ENCODE results near the gene FGFR3. TPM values are rescaled to one million over a fixed set of nuclear protein-coding genes. Genes with fewer than 3 reads are reported as not detected.

Gene FGFR3
- total and polyA plus RNA-seq, 5 experiments from 2014 or later, result 0.19 TPM; not detected in 4

DNA sequence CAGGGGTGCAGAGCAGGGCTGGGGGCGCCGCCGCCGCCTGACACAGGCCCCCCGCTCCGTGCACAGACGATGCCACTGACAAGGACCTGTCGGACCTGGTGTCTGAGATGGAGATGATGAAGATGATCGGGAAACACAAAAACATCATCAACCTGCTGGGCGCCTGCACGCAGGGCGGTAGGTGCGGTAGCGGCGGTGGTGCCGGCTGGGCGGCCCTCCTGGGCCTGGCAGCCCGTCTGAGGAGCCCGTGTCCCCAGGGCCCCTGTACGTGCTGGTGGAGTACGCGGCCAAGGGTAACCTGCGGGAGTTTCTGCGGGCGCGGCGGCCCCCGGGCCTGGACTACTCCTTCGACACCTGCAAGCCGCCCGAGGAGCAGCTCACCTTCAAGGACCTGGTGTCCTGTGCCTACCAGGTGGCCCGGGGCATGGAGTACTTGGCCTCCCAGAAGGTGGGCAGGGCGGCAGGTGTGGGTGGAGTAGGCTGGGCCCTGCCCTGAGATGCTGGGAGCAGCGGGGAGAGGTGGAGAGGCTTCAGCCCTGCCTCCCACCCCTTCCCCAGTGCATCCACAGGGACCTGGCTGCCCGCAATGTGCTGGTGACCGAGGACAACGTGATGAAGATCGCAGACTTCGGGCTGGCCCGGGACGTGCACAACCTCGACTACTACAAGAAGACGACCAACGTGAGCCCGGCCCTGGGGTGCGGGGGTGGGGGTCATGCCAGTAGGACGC, 12.6 kb downstream of the FGFR3 start:
- ATAC-seq (no peak), DNase-seq (no peak)
- H3K9me3 Mint-ChIP-seq, result no peaks in the 10 kb centered on the region
- no peaks in the 10 kb centered on the region for H3K36me3 Mint-ChIP-seq
- no peak overlapping the region for H3K27ac Mint-ChIP-seq
- no peaks in the 10 kb centered on the region for H3K4me1 Mint-ChIP-seq
- H3K4me3 Mint-ChIP-seq, result no peak overlapping the region
- POLR2A ChIA-PET, result no interaction called here
- H3K27me3 Mint-ChIP-seq, result no peaks in the 10 kb centered on the region

DNA sequence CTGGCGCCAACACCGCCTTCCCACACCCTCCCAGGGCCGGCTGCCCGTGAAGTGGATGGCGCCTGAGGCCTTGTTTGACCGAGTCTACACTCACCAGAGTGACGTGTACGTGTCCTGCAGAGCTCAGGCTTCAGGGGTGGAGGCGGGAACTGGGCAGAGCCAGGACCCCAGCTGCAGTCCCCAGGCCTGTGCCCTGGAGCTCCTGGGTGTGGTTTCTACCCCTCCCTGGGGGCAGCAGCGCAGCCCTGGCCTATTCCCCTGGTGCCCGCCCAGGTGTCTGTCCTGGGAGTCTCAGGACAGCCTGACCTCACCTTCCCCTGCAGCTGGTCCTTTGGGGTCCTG, 13.1 kb downstream of the FGFR3 start:
- no peak for ATAC-seq

DNA sequence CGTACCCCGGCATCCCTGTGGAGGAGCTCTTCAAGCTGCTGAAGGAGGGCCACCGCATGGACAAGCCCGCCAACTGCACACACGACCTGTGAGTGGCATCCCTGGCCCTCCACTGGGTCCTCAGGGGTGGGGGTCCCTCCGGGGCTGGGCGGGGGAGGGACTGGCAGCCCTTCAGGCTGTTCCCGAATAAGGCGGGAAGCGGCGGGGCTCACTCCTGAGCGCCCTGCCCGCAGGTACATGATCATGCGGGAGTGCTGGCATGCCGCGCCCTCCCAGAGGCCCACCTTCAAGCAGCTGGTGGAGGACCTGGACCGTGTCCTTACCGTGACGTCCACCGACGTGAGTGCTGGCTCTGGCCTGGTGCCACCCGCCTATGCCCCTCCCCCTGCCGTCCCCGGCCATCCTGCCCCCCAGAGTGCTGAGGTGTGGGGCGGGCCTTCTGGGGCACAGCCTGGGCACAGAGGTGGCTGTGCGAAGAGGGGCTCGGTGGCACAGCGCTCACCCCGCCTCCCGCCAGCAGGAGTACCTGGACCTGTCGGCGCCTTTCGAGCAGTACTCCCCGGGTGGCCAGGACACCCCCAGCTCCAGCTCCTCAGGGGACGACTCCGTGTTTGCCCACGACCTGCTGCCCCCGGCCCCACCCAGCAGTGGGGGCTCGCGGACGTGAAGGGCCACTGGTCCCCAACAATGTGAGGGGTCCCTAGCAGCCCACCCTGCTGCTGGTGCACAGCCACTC, 13.7 kb downstream of the FGFR3 start:
- Mint-ChIP-seq H3K36me3 (peaks cover 0 to 2% (median 0%) of the 10 kb centered on the region in 3 donors), H3K27me3 (no peaks in the 10 kb centered on the region), H3K4me3 (no peak overlapping the region), H3K27ac (no peak overlapping the region), H3K9me3 (no peaks in the 10 kb centered on the region), H3K4me1 (no peaks in the 10 kb centered on the region)
- DNase-seq, result peak in 1 of 10 donors; percentile 0
- ATAC-seq, result no peak
- POLR2A ChIA-PET, result interaction anchor here (1.4 kb wide), 1 partner anchor 10 kb away, joined by 4 read pairs; no protein-coding TSS in a partner anchor

More for the DNA sequence above, 13.1 kb downstream of the FGFR3 start:
- no peaks in the 10 kb centered on the region for H3K27me3 Mint-ChIP-seq
- no peak overlapping the region for H3K4me3 Mint-ChIP-seq
- no peak overlapping the region for H3K27ac Mint-ChIP-seq
- no peak for DNase-seq
- POLR2A ChIA-PET, result interaction anchor here (1.4 kb wide), 1 partner anchor 10 kb away, joined by 4 read pairs; no protein-coding TSS in a partner anchor
- no peaks in the 10 kb centered on the region for H3K4me1 Mint-ChIP-seq
- H3K9me3 Mint-ChIP-seq, result no peaks in the 10 kb centered on the region
- H3K36me3 Mint-ChIP-seq, result no peaks in the 10 kb centered on the region

DNA sequence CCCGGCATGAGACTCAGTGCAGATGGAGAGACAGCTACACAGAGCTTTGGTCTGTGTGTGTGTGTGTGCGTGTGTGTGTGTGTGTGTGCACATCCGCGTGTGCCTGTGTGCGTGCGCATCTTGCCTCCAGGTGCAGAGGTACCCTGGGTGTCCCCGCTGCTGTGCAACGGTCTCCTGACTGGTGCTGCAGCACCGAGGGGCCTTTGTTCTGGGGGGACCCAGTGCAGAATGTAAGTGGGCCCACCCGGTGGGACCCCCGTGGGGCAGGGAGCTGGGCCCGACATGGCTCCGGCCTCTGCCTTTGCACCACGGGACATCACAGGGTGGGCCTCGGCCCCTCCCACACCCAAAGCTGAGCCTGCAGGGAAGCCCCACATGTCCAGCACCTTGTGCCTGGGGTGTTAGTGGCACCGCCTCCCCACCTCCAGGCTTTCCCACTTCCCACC, 14.3 kb downstream of the FGFR3 start:
- POLR2A ChIA-PET, result interaction anchor here (1.4 kb wide), 1 partner anchor 11 kb away, joined by 4 read pairs; no protein-coding TSS in a partner anchor
- Mint-ChIP-seq H3K4me1 (peaks cover 0 to under 1% (median 0%) of the 10 kb centered on the region in 4 donors), H3K27ac (no peak overlapping the region), H3K36me3 (peaks cover 0 to 4% (median 0%) of the 10 kb centered on the region in 3 donors), H3K27me3 (no peaks in the 10 kb centered on the region), H3K9me3 (no peaks in the 10 kb centered on the region), H3K4me3 (no peak overlapping the region)
- DNase-seq (no peak), ATAC-seq (no peak)

DNA sequence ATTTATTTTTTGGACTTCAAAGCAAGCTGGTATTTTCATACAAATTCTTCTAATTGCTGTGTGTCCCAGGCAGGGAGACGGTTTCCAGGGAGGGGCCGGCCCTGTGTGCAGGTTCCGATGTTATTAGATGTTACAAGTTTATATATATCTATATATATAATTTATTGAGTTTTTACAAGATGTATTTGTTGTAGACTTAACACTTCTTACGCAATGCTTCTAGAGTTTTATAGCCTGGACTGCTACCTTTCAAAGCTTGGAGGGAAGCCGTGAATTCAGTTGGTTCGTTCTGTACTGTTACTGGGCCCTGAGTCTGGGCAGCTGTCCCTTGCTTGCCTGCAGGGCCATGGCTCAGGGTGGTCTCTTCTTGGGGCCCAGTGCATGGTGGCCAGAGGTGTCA, 15.3 kb downstream of the FGFR3 start:
- Mint-ChIP-seq H3K4me3 (no peak overlapping the region), H3K27me3 (no peaks in the 10 kb centered on the region), H3K9me3 (no peaks in the 10 kb centered on the region), H3K27ac (no peak overlapping the region), H3K4me1 (peaks cover 0 to 2% (median 0%) of the 10 kb centered on the region in 4 donors), H3K36me3 (peaks cover 0 to 7% (median 0%) of the 10 kb centered on the region in 3 donors)
- POLR2A ChIA-PET, result interaction anchor here (0.7 kb wide), 1 partner anchor 31 kb away, joined by 3 read pairs; no protein-coding TSS in a partner anchor
- no peak for ATAC-seq
- no peak for DNase-seq

DNA sequence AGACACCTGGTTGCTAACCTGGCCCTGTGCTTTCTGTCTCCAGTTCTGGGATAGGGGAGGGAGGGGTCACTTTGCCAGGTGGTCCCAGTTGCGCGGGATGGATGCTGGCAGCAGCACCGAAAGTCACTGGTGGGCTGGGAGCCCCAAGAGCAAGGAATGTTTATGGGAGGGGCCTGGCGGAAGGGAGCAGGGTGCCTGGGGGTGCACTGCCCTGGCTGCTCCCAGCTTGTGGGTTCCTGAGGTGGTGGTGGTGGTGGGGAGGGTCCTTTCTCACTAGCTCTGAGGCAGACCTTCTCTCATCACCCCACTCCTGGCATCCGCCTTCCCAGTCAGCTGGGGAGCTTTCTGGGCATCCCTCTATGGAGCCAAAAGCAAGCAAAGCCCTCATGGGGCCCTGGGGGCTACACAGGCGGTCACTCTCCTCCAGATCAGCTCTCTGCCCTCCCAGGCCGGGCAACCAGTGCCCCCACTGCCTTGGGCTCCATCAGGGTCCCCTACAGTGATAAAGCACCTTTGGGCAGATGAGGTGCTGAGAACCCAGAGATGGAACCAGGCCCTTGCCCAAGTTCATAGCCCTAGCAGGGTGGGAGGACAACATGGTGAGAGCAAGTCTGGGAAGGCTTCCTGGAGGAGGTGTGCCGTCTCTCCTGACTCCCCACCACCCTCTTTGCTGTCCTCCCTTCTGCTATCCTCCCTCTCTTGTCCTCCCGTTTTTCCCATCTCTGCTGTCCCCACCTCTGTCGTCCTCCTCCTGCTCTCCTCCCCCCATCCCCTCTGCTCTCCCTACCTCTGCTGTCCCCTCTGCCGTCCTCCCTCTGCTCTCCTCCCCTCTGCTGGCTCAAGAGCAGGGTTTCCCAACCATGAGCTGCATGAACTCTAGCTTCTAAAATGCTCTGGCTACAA, 16.0 kb downstream of the FGFR3 start:
- H3K4me1 Mint-ChIP-seq, result peaks cover 0 to 2% (median 0%) of the 10 kb centered on the region in 4 donors
- no peak for DNase-seq
- no peaks in the 10 kb centered on the region for H3K9me3 Mint-ChIP-seq
- H3K36me3 Mint-ChIP-seq, result peaks cover 0 to 14% (median 0%) of the 10 kb centered on the region in 3 donors
- ATAC-seq, result no peak
- H3K4me3 Mint-ChIP-seq, result no peak overlapping the region
- H3K27ac Mint-ChIP-seq, result no peak overlapping the region
- POLR2A ChIA-PET, result interaction anchor here (1.0 kb wide), 1 partner anchor 63 kb away, joined by 3 read pairs; no protein-coding TSS in a partner anchor
- no peaks in the 10 kb centered on the region for H3K27me3 Mint-ChIP-seq

DNA sequence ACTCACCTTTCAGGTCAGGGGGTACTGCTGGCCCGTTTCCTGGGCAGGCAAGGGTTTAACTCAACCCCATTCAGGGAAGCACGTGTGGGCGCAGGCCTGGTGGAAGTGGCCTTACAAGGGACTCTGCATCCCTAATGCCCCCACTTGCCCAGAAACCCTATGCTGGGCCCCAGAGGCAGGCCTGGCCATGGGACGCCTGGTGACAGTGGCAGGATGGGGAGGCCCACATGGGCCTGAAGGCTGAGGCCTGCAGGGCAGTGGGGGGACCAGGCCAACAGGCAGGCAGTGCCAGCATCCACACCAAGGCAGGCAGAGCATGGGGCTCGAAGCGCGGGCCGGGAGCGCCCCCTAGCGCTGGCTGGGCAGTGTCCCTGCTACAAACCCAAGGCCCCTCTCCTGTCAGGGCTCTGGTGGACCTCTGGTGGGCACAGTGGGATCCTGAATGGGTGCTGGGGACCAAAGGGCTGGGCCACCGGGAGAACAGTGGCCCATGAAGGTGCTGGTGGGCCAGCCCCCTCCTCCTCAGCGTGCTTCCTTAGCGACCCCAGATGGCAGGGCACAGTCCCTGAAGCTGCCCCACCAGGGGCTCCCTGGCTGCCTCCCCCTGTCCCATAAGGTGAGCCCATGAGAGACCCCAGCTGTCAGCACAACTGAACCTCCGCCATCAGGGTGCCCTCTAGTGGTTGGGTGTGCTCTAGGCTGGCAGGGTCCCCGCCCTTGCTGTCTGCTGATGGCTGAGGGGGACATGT, 16.8 kb downstream of the FGFR3 start:
- no peak overlapping the region for H3K27ac Mint-ChIP-seq
- H3K36me3 Mint-ChIP-seq, result peaks cover 0 to 21% (median 0%) of the 10 kb centered on the region in 3 donors
- POLR2A ChIA-PET, result interaction anchor here (1.0 kb wide), 1 partner anchor 64 kb away, joined by 3 read pairs; no protein-coding TSS in a partner anchor
- no peak overlapping the region for H3K4me3 Mint-ChIP-seq
- ATAC-seq (peak; percentile 87 to 88), DNase-seq (peak; percentile 42 to 77 (median 63))
- H3K9me3 Mint-ChIP-seq, result no peaks in the 10 kb centered on the region
- peaks cover 0 to 2% (median 0%) of the 10 kb centered on the region in 4 donors for H3K4me1 Mint-ChIP-seq
- no peaks in the 10 kb centered on the region for H3K27me3 Mint-ChIP-seq

DNA sequence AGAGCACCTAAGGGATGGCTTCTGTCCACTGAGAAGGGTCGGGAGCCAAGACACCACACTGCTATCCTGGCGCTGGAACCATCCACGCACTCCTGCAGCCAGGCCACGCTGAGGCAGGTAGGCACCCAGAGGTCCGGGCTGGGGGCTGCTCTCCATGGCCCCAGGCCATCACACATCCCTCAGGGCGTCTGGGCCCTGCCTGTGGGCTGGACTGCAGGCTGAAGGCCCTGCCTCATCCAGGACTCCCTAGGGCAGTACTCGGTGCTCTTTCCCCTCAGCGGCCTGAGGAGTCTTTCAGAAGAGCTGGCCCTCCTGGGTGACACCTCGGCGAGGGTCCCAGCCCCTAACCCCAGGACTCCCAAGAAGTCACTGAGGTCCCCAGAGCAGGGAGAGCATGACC, 17.7 kb downstream of the FGFR3 start:
- Mint-ChIP-seq H3K27ac (no peak overlapping the region), H3K4me3 (no peak overlapping the region), H3K9me3 (no peaks in the 10 kb centered on the region), H3K4me1 (peaks cover 0 to 2% (median 0%) of the 10 kb centered on the region in 4 donors), H3K36me3 (peaks cover 0 to 23% (median 1%) of the 10 kb centered on the region in 3 donors), H3K27me3 (no peaks in the 10 kb centered on the region)
- POLR2A ChIA-PET, result no interaction called here
- ATAC-seq (no peak), DNase-seq (no peak)

DNA sequence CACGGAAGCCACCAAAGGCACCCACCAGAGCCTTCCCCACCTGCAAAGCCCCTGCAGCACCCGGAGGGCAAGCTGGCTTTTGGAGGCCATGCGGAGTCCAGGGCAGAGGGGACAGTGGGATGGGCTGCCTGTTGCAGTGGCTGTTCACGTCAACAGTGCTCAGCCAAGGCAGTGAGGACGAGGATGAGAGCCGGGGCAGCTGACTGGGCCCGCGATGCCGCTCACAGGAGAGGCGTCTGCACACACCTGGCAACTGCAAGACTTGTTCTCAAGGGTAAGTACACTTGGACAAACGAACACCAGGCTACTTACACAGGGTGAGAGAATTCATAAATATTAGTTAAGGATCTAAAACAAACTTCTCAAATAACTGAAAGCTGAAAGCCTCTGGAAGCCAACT, 19.6 kb downstream of the FGFR3 start:
- DNase-seq (no peak), ATAC-seq (no peak)
- no peaks in the 10 kb centered on the region for H3K27me3 Mint-ChIP-seq
- H3K27ac Mint-ChIP-seq, result peak overlapping the region in 2 of 10 donors; percentile 28 to 36
- POLR2A ChIA-PET, result no interaction called here
- peaks cover 0 to 2% (median 0%) of the 10 kb centered on the region in 4 donors for H3K4me1 Mint-ChIP-seq
- H3K36me3 Mint-ChIP-seq, result peaks cover 0 to 41% (median 2%) of the 10 kb centered on the region in 3 donors
- H3K4me3 Mint-ChIP-seq, result no peak overlapping the region
- H3K9me3 Mint-ChIP-seq, result no peaks in the 10 kb centered on the region

DNA sequence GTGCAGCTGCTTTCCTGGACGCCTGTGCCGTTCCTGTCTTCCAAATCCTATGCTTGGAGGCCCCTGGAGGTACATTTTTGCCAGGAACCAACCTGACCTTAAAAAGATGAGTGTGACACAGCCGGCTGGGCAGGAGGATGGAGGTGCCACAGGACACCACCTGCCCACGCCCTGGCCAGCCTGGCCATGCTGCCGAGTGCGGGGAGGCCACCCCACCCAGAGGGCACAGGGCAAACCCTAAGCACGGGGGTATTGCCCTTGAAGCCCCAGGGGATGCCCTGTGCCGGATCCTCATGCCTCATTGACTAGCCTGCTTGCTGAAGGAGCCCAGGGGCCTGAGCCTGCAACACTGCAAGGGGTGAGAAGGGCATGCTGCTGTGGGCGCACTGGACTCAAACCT, 20.1 kb downstream of the FGFR3 start:
- ATAC-seq, result no peak
- no peaks in the 10 kb centered on the region for H3K9me3 Mint-ChIP-seq
- peak overlapping the region in 1 of 10 donors; percentile 75 for H3K27ac Mint-ChIP-seq
- no peak for DNase-seq
- POLR2A ChIA-PET, result no interaction called here
- H3K27me3 Mint-ChIP-seq, result no peaks in the 10 kb centered on the region
- peaks cover 0 to 46% (median 7%) of the 10 kb centered on the region in 3 donors for H3K36me3 Mint-ChIP-seq
- no peak overlapping the region for H3K4me3 Mint-ChIP-seq
- peaks cover 0 to 2% (median 0%) of the 10 kb centered on the region in 4 donors for H3K4me1 Mint-ChIP-seq

DNA sequence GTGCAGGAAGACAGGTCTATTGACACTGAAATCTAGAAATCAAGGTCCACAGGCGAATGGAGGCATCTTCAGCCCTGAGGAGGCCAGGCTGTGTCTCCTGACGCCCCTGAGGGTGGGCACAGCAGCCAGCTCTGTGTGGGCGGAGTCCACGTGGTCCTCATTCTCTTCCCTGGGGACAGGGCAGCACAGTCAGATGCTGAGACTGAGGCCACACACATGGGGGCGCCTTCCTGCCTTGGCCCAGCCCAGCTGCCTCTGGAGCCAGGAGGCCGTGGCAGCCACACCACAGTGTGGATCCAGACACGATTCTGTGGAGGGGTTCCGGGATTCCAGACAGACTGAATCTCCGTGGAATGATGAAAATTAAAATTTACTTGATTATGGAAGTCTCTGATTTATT, 20.8 kb downstream of the FGFR3 start:
- DNase-seq (no peak), ATAC-seq (no peak)
- Mint-ChIP-seq H3K27me3 (no peaks in the 10 kb centered on the region), H3K9me3 (no peaks in the 10 kb centered on the region), H3K4me1 (peaks cover 0 to 2% (median 0%) of the 10 kb centered on the region in 4 donors), H3K4me3 (no peak overlapping the region), H3K36me3 (peaks cover 0 to 53% (median 7%) of the 10 kb centered on the region in 3 donors), H3K27ac (peak overlapping the region in 1 of 10 donors; percentile 34)
- POLR2A ChIA-PET, result interaction anchor here (0.7 kb wide), 1 partner anchor 68 kb away, joined by 3 read pairs; no protein-coding TSS in a partner anchor

DNA sequence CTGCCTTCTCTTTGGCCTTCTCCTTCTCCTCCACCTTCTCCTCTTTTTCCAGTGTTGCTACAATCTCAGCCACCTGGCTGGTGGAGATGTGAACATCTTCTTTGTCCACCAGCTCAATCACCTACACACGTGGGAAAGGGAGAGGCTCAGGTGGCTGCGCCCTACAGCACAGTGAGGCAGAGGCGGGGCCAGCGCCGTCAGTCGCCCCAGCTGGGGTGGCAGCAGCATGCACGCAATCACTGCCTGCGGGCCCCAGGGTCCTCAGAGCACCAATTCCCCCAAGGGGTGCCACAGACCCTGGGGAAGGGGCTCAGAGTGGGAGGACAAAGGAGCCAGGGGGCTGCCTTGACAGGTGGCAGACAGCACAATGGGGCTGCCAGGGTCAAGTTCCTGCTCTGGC, 21.4 kb downstream of the FGFR3 start:
- ATAC-seq (no peak), DNase-seq (no peak)
- Mint-ChIP-seq H3K4me3 (no peak overlapping the region), H3K4me1 (peaks cover 0 to 2% (median 0%) of the 10 kb centered on the region in 4 donors), H3K27ac (no peak overlapping the region), H3K9me3 (no peaks in the 10 kb centered on the region), H3K36me3 (peaks cover 0 to 59% (median 10%) of the 10 kb centered on the region in 3 donors), H3K27me3 (no peaks in the 10 kb centered on the region)
- POLR2A ChIA-PET, result no interaction called here

All from naive thymus-derived CD8-positive, alpha-beta T cell (primary cell).